ENCODE data around the gene DENND1A. TPM values are rescaled to one million over a fixed set of nuclear protein-coding genes. Genes with fewer than 3 reads are reported as not detected.

The DENND1A gene
- total RNA-seq, 1 donor from 2014 or later = 25.2 TPM

DNA sequence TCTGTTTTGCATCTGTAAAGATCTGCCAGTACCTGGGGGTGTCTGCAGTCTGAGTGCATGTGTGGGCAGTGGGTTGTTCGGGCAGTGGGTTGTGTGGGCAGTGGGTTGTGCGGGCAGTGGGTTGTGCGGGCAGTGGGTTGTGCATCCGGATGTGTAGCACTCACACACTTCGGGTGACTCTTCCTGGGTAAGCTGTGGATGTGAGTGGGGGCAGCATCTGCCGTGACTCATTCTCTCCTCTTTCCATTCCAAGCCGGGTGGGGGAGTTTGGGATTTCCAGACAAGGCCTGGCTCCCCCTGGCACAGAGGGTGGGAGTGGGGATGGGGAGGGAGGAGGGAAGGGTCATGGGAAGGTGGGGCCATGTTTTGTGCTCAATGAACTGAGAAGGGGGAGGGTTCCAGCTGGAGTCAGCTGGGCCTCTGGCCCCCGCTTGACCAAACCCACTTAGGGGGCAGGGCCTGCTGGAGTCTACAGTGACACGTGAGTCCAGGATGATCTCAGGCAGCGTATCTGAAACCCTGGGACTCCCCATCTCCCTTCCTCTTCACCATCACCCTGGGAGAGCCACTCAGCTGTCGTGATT, 565.6 kb downstream of the DENND1A start:
- intact Hi-C loops (cut with micrococcal nuclease) = no loop called here
- Mint-ChIP-seq H3K4me3 (no peak overlapping the region), H3K9me3 (no peaks in the 10 kb centered on the region), H3K36me3 (ENCODE audit: low read depth) (no peaks in the 10 kb centered on the region), H3K27me3 (peaks cover 2% of the 10 kb centered on the region), H3K27ac (no peak overlapping the region), H3K4me1 (peaks cover 9% of the 10 kb centered on the region)
- DNase-seq = no peak
- TF ChIP-seq, protein P1, sequence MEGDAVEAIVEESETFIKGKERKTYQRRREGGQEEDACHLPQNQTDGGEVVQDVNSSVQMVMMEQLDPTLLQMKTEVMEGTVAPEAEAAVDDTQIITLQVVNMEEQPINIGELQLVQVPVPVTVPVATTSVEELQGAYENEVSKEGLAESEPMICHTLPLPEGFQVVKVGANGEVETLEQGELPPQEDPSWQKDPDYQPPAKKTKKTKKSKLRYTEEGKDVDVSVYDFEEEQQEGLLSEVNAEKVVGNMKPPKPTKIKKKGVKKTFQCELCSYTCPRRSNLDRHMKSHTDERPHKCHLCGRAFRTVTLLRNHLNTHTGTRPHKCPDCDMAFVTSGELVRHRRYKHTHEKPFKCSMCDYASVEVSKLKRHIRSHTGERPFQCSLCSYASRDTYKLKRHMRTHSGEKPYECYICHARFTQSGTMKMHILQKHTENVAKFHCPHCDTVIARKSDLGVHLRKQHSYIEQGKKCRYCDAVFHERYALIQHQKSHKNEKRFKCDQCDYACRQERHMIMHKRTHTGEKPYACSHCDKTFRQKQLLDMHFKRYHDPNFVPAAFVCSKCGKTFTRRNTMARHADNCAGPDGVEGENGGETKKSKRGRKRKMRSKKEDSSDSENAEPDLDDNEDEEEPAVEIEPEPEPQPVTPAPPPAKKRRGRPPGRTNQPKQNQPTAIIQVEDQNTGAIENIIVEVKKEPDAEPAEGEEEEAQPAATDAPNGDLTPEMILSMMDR (IDR thresholded peaks at IDR 0.05) = no peak
- ATAC-seq (ENCODE audit: low read depth) = no peak
- POLR2A ChIA-PET = interaction anchor here (0.5 kb wide), 1 partner anchor 27 kb away, joined by 3 read pairs; no protein-coding TSS in a partner anchor
- CTCF ChIA-PET = no interaction called here

DNA sequence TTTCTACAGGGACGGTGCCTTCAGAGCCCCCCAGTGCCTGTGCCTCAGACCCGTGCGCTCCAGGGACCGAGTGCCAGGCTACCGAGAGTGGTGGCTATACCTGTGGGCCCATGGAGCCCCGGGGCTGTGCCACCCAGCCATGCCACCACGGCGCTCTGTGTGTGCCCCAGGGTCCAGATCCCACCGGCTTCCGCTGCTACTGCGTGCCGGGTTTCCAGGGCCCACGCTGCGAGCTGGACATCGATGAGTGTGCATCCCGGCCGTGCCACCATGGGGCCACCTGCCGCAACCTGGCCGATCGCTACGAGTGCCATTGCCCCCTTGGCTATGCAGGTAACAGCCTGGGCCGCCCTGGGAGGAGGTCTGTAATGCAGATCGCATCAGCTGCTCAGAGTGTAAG, 567.1 kb downstream of the DENND1A start:
- no peak for ATAC-seq (ENCODE audit: low read depth)
- ChIA-PET POLR2A (no interaction called here), CTCF (no interaction called here)
- TF ChIP-seq, protein P1 (IDR thresholded peaks at IDR 0.05) = no peak
- Mint-ChIP-seq H3K27me3 (no peaks in the 10 kb centered on the region), H3K9me3 (no peaks in the 10 kb centered on the region), H3K4me1 (peaks cover 16% of the 10 kb centered on the region), H3K4me3 (no peak overlapping the region), H3K27ac (no peak overlapping the region), H3K36me3 (ENCODE audit: low read depth) (no peaks in the 10 kb centered on the region)
- intact Hi-C loops (cut with micrococcal nuclease) = no loop called here
- DNase-seq = no peak

DNA sequence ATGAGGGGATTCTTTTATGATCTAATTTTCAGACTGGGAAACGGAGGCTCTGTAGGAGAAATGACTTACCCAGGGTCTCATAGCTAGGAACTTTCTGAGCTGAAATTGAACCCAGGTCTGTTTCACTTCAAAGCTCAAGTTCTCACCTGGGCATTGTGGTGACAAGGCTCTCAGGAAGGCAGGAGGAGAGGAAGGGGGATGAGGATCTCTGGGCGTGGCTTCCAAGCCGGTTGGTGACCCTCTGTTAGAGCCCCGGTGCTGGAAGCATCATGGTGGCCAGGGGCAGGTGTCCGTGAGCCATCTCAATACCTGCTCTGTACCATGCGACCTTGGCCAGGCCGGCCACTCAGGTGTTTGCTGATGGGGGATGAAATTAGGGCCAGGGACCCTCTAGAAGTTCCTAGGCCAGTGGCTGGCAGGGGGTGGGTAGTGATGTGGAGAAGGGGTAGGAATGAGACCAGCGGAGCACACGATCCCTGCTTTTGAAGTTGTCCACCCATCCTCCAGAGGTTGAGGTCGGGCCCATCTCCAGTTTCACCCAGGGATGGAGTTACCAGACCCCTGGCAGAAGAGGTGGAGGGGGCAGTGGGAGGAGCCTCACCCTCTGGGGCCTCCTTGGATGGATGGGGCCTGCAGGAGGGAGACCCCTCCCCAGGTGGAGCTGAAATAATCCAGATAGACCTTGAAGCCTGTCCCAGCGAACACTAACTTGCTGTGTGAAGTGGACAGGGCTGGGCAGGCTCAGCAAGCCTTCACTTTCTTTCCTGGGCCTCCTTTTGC, 568.0 kb downstream of the DENND1A start:
- Mint-ChIP-seq H3K4me1 (peaks cover 16% of the 10 kb centered on the region), H3K4me3 (no peak overlapping the region), H3K36me3 (ENCODE audit: low read depth) (no peaks in the 10 kb centered on the region), H3K9me3 (no peaks in the 10 kb centered on the region), H3K27me3 (no peaks in the 10 kb centered on the region), H3K27ac (no peak overlapping the region)
- POLR2A ChIA-PET = no interaction called here
- no peak for DNase-seq
- CTCF ChIA-PET = no interaction called here
- intact Hi-C loops (cut with micrococcal nuclease) = no loop called here
- TF ChIP-seq, protein P1 (IDR thresholded peaks at IDR 0.05) = no peak
- no peak for ATAC-seq (ENCODE audit: low read depth)

DNA sequence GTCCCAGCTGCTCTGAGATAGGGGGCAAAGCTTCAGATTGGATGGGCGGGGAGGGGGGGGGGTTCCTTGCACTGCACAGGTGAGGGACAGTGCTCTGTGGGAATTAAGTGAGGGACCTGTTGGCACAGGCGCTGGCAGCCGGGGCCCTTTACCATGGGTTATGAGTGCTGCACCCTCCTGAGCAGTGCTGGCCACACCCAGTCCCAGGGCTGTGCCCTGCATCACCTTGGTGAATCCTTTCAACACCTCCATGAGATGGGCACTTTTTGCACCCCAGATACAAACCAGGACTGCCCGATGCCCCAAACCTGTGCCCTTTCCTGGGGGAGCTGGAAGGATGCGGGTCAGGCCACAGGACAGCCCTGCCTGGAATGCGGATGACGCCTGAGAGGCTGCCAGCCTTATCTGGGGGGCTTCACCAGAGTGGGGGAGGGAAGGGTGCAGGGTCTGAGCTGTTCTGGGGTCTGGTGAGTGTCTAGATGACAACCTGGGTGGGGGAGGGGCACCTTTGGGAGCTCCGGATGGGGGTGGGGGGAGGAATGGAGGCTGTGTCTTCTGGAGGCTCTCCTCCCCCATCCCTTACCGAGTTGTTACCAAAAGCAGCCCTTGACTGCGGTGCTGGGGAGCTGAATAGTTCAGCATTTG, 568.7 kb downstream of the DENND1A start:
- POLR2A ChIA-PET = no interaction called here
- Mint-ChIP-seq H3K4me1 (peaks cover 16% of the 10 kb centered on the region), H3K9me3 (no peaks in the 10 kb centered on the region), H3K27ac (no peak overlapping the region), H3K4me3 (no peak overlapping the region), H3K36me3 (ENCODE audit: low read depth) (no peaks in the 10 kb centered on the region), H3K27me3 (no peaks in the 10 kb centered on the region)
- ATAC-seq (ENCODE audit: low read depth) (no peak), DNase-seq (no peak)
- CTCF ChIA-PET = no interaction called here
- intact Hi-C loops (cut with micrococcal nuclease) = no loop called here
- TF ChIP-seq, protein P1 (IDR thresholded peaks at IDR 0.05) = no peak

All from activated B cell treated with CpG ODN at 0.5 μM for 24 hours (primary cell).